ENCODE measurements around the gene TRIM65. TPM values are rescaled to one million over a fixed set of nuclear protein-coding genes. Genes with fewer than 3 reads are reported as not detected.

The TRIM65 gene
- total RNA-seq, 2 donors from 2014 or later = 27.4 to 35.3 TPM

- no peak for TF ChIP-seq CTCF (conservative IDR thresholded peaks at IDR 0.05)
- Mint-ChIP-seq H3K36me3 (ENCODE audit: low read depth) (no peaks in the 10 kb centered on the region), H3K27me3 (ENCODE audit: insufficient read depth) (peaks cover 39% of the 10 kb centered on the region), H3K4me3 (no peak overlapping the region), H3K4me1 (peaks cover 10% of the 10 kb centered on the region), H3K27ac (no peak overlapping the region), H3K9me3 (no peaks in the 10 kb centered on the region)
- H3K9ac ChIP-seq (ENCODE audit: extremely low read depth, low read length, poor library complexity, severe bottlenecking) = no peak overlapping the region
- H3K4me3 ChIP-seq (ENCODE audit: low read length) = no peak overlapping the region
- 87 to 91% methylated on average over 5 of the region's 5 CpGs for WGBS, 2 experiments (ENCODE audit: insufficient coverage in 1 of 2, insufficient read length in 1 of 2)
- H3K4me1 ChIP-seq (ENCODE audit: control insufficient read depth, insufficient read depth, low read length) = no peaks in the 10 kb centered on the region
- peaks cover 39% of the 10 kb centered on the region for H3K27me3 ChIP-seq (ENCODE audit: control insufficient read depth, insufficient read depth, low read length, poor library complexity, severe bottlenecking)
- H3K36me3 ChIP-seq (ENCODE audit: control insufficient read depth, insufficient read depth, low read length) = no peaks in the 10 kb centered on the region
- no peak for DNase-seq
- no peak overlapping the region for H3K27ac ChIP-seq (ENCODE audit: low read depth, low read length)
- H3K9me3 ChIP-seq (ENCODE audit: control insufficient read depth, low read length) = no peaks in the 10 kb centered on the region
These were observed 20.9 kb downstream of the TRIM65 start for GRCh38 chr17:75875940-75876189.

GRCh38 chr17:75875182-75875939 is 21.4 kb downstream of the TRIM65 start:
- H3K4me1 ChIP-seq (ENCODE audit: control insufficient read depth, insufficient read depth, low read length) = no peaks in the 10 kb centered on the region
- no peak overlapping the region for H3K4me3 Mint-ChIP-seq
- H3K27me3 Mint-ChIP-seq (ENCODE audit: insufficient read depth) = peaks cover 35% of the 10 kb centered on the region
- H3K9me3 ChIP-seq (ENCODE audit: control insufficient read depth, low read length) = no peaks in the 10 kb centered on the region
- H3K4me3 ChIP-seq (ENCODE audit: low read length) = no peak overlapping the region
- H3K27me3 ChIP-seq (ENCODE audit: control insufficient read depth, insufficient read depth, low read length, poor library complexity, severe bottlenecking) = peaks cover 39% of the 10 kb centered on the region
- DNase-seq = no peak
- H3K4me1 Mint-ChIP-seq = peaks cover 15% of the 10 kb centered on the region
- 81 to 82% methylated on average over 13 to 17 of the region's 18 CpGs for WGBS, 2 experiments (ENCODE audit: insufficient coverage in 1 of 2, insufficient read length in 1 of 2)
- TF ChIP-seq CTCF (conservative IDR thresholded peaks at IDR 0.05) = no peak
- no peak overlapping the region for H3K9ac ChIP-seq (ENCODE audit: extremely low read depth, low read length, poor library complexity, severe bottlenecking)
- no peaks in the 10 kb centered on the region for H3K9me3 Mint-ChIP-seq
- no peak overlapping the region for H3K27ac Mint-ChIP-seq
- H3K27ac ChIP-seq (ENCODE audit: low read depth, low read length) = no peak overlapping the region
- no peaks in the 10 kb centered on the region for H3K36me3 Mint-ChIP-seq (ENCODE audit: low read depth)
- H3K36me3 ChIP-seq (ENCODE audit: control insufficient read depth, insufficient read depth, low read length) = no peaks in the 10 kb centered on the region

GRCh38 chr17:75874323-75875181 is 22.2 kb downstream of the TRIM65 start:
- H3K36me3 Mint-ChIP-seq (ENCODE audit: low read depth) = no peaks in the 10 kb centered on the region
- H3K4me1 Mint-ChIP-seq = peaks cover 17% of the 10 kb centered on the region
- Histone ChIP-seq H3K36me3 (ENCODE audit: control insufficient read depth, insufficient read depth, low read length) (no peaks in the 10 kb centered on the region), H3K9ac (ENCODE audit: extremely low read depth, low read length, poor library complexity, severe bottlenecking) (no peak overlapping the region), H3K27ac (ENCODE audit: low read depth, low read length) (no peak overlapping the region), H3K27me3 (ENCODE audit: control insufficient read depth, insufficient read depth, low read length, poor library complexity, severe bottlenecking) (peaks cover 32% of the 10 kb centered on the region), H3K9me3 (ENCODE audit: control insufficient read depth, low read length) (no peaks in the 10 kb centered on the region), H3K4me1 (ENCODE audit: control insufficient read depth, insufficient read depth, low read length) (peaks cover 3% of the 10 kb centered on the region), H3K4me3 (ENCODE audit: low read length) (no peak overlapping the region)
- 90 to 93% methylated on average over 19 to 37 of the region's 38 CpGs for WGBS, 2 experiments (ENCODE audit: insufficient coverage in 1 of 2, insufficient read length in 1 of 2)
- TF ChIP-seq CTCF (conservative IDR thresholded peaks at IDR 0.05) = no peak
- H3K27ac Mint-ChIP-seq = no peak overlapping the region
- peak; percentile 58 for DNase-seq
- no peak overlapping the region for H3K4me3 Mint-ChIP-seq
- peaks cover 28% of the 10 kb centered on the region for H3K27me3 Mint-ChIP-seq (ENCODE audit: insufficient read depth)
- no peaks in the 10 kb centered on the region for H3K9me3 Mint-ChIP-seq
